Measurements from ENCODE around the gene ARHGAP15.

The ARHGAP15 gene

DNA sequence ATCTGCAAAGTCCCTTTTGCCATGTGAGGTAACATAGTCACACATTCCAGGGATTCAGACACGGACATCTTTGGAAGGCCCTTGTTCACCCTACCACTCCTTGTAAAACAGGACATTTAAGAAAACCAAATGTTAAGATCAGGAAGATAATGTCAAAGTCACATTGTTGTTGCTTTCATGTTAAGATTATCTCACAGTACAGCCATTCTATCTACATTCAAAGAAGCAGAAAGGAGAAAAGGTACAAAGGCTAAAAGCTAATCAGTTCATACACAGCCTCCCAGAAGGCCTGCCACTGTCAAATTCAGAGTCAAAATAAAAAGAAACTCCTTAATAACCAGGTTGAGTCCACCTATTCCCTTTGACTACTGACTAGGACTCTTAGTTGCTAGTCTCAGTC lies 573.7 kb downstream of the ARHGAP15 start:
- no peak for DNase-seq

DNA sequence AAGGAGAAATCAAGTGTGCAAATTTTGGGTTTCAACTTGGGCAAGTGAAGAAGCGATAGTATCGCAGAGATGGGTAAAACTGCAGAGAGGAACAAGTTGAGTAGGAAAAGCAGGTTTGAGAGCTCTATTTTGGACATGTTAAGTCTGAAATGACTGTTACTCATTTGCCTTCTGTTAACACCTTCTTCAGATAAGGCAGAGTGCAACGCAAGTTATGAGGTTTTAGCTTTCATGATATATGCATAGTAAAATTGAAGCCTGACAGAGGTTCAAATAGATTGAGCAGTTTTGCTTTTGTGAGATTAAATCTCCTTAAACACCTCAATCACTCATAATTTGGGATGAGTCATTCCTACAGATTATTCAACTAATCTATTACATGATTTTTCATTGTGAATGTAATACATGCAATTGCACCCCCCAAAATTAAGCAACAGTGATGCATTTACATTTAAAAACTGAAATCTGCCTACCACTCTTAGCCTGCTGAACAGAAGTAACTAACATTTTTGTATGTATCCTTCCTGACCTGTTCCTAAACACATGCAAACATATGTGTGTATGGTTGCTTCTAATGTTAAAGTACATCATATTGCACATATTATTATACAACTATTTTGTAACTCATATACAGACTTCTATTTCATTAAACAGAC lies 575.4 kb downstream of the ARHGAP15 start:
- DNase-seq: no peak

DNA sequence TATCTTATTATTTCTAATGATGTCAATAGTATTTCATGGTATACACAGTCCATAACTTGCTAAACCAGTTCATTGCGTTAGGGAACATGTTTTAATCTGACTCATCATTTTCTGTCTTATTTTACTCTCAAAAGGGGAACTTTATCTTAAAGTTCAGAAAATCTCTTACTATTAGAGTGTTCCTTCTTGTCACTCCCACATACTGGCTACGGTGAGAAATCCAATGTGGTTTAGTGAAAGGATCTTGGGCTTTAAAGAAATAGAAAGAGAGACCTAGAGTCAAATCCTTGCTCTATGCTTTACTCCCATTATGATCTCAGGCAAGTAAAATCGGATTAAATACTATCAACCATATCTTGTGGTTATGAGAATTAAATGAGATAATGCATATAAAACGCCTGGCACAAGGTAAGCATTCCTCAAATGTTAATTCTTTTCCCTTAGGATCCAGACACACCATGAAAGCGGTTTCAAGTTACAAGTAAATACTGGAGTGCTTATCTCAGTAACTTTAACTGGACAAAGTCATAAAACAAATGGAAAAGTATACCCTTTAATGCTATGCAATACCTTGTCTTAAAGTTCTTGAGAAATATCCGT lies 576.0 kb downstream of the ARHGAP15 start:
- no peak for DNase-seq

DNA sequence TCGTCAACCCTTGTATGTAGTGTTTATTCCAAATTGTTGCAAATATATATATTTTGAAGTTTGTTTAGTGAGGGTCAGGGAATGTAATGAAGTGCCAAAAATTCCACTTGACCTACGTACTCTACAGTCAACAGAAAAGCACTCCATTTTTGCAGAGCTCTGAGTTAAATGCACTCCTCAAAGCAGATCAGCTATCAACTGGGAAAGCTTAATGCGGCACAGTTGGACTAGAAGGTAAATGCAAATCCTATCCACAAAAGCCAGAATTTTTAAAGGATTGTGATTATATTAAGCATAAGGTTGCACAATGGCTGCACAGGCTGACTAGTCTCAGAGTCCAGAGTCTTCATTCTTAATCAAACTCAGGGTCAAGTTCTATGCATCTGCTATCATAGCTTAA lies 577.1 kb downstream of the ARHGAP15 start:
- no peak for DNase-seq

DNA sequence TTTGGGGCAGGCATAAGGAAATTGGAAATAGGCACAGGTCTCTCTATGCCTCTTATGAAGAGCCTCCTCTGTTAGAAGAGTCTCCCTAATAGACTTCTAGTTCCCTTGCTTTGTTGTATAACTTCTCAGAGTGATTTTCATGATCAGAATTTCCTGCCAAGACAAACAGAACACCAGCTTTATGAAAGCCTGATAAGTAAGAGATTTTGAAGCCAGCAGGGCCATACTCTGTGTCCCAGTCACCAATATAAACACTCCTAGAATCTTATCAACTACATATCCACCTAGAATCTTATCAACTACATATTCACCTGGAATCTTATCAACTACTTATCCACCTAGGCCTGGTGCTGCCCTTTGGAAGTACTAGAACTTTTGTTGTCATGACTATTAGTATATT lies 579.5 kb downstream of the ARHGAP15 start:
- no peak for DNase-seq

DNA sequence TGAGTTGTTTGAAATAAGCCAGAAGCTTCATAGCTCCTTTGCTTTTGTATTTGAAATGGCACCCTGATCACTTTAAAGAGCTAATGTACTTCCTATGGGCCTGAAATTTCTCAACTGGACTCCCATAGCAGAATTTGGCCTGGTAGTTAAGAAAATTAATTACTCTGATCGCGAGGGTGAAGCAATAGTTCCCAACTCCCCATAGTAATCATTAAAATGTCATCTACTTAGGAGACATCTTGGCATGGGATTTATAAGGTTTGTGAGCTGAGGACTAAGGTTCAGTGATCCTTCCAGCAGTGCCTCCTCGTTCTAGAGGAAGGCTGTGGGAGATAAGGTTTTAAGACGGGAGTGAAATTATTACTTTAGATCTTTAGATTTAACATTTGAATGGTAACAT lies 581.0 kb downstream of the ARHGAP15 start:
- no peak for DNase-seq

DNA sequence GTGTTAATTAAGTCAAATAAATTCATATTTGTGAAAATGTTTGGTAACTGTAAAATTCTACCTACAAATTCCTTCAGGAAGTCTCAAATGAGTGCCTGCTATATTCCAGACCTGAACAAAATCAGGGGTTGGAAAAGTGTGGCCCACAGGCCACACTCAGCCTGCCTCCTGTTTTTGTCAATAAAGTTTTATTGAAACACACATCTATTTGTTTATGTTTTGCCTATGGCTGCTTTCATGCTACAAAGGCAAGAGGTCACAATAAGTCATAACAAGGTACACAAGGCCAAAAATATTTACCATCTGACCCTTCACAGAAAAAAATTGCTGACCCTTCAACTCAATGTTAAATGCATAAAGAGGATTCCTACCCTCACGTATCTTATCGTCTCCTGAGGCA lies 581.7 kb downstream of the ARHGAP15 start:
- no peak for DNase-seq

DNA sequence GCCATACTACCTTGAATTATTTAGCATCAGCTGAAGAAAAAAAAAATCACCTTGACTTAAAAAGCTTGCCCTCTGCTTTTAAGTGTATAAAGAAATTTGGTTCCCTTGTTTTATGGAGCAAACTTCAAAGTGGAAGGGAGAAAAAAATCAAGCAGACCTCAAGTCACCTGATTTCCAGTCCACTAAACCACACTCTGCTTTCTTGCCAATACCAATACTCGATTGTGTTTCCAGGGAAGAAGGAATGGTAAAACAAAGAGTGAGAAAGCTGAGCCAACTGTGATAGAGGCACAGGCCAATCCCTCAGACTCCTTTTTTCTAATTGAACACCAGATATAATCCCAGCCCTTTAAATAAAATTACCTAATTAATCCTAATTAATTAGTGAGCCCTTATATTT lies 587.3 kb downstream of the ARHGAP15 start:
- DNase-seq: no peak

DNA sequence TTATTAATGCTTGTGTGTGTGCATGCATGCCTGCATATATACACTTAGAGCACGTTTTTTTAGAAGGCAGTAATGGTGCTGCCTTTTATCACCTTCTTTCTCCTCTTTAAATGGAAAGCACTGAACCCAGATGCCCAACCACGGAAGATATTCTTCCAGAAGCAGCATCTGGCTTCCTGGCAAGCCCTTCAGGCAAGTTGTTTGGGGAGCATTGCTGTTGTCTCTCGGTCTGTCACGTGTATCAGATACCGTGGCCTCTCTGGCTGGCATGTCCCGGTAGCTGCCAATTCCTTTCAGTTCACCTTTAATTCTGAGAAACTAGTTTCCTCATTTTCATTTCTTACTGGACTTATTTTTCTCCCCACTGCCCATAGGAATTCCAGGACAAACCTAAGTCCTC lies 587.8 kb downstream of the ARHGAP15 start:
- DNase-seq: no peak

DNA sequence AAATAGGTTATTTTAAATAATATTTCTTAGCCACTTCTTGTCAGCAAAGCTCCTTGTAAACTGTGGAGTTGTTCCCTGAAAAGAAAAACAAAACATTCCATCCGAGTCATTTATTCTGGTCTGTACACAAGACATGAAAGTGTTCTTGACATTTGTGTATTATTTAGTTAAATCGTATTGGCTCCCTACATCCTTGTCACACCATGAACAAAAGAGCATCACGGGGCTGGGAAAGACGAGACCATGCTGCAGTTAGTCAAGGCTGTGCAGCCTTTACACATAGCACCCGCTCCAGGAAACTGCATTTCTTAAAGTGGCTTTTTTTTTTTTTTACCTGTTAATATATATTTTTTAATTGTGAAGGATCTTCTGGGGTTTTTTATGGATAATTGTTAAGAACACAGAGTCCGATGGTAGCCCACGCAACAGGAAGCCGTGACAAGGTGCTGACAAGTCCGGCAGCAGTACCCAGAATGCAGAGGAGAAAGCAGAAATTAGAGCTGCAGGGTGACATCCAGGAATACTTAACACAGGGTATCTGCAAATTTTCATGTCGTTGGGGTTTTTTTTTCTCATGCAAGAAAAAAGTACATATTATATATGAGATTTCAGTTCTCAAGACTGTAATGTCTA lies 588.4 kb downstream of the ARHGAP15 start:
- DNase-seq: no peak

DNA sequence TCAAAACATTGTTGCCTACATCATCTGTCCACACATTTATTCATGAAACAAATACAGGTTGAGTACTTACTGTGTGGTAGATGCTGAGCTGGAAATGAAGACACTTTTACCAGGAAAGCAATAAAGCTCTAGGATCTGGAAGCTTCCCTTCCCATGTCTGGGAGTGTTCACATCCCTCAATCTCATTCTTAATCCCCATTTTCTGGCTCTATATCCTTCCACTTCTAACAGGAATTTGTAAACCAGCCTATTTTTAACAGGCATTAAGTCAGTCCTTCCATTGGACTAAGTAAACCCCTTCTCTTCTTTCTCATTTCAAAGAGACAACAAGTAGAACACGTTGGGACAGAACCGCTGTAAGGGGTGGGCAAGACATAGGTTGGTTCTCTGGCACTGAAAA lies 589.5 kb downstream of the ARHGAP15 start:
- no peak for DNase-seq

DNA sequence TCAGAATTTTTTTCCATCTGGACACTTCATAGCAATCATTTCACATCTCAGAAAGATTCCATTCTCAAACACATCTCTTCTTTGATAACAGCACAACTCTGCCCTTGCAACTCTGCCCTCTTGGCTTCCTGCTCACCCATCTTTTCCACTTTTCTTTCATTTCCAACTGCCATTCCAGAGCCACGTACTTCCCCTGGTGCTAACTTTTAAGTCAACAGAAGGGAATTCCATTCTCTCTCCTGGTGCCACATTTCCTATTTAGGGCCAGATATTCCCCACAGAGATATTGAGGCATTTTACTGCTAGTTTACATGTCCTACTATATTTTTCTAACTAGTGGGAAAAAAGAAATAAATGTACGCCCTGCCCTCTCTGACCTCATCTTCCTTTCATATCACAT lies 590.2 kb downstream of the ARHGAP15 start:
- no peak for DNase-seq

DNA sequence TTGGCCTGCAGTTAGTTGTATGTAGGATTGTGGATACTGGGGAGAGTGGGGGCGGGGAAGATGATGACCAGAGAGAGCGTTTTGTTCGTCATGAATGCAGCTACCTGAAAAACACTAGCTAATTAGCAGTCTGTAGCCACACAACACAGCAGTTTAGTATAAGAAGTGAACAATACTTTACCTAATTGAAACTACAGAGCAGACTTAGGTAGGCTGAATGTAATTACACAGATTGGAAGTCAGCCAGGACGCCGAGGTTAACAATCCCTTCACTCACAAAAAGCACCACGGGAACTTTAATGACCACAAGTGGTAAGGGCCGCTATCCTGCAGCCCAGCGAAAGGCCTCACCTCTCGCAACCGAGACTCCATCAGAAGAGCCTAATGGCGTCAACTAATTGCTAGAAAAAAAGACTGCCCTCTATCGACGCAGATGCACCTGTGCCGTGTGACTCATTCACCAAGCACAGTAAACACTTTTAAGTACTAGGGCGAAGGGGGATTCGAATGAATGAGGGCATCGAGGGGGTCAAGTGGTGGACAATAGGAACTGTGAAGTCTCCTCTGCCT lies 591.0 kb downstream of the ARHGAP15 start:
- no peak for DNase-seq

DNA sequence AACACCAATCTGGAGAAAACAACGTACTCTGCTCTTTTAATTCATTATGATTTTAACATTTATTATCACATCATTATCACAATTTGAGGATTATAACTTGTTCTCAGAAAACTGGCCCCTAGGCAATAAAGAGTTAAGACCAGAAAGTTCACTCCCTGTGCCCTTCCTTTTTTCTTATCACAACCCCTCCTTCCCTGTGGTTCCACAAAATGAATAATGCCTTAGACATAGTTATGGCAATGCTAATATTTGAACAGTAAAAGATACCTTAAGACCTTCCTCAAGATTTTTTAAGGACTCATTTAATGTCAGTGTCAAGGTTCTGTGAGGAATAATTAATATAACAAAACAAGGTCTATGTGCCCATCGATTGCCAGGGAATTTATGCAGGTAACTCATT lies 596.2 kb downstream of the ARHGAP15 start:
- DNase-seq: no peak

DNA sequence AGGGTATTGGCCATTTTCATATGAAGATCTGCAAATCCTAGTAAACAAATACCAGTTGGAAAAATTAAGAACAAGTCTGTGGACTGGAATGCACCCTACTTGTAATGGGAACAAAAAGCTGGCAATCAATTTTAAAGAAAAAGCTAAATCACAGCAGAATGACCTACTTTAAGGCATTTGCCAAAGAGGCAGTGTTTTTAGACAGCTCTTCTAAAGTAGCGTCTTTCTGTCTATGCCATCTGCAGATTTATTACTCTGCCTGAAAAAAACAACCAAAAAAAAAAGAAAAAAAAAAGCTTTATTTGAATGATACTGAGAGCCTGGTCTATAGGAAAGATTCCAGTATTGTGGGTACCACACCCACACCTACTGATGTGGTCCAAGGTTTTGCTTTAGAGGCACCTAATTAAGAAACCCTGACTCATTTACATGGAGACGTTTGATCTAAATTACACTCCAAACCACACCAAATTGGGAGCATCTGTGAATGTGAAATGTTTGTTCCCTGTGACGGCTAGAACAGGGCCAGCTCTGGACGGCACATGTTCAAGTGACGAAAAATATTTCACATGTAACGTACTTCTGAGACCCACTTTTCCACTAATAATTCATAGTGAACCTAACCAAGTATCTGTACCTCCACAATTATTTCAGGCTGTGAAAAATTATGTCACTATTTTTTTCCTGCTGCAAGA lies 597.1 kb downstream of the ARHGAP15 start:
- no peak for DNase-seq

DNA sequence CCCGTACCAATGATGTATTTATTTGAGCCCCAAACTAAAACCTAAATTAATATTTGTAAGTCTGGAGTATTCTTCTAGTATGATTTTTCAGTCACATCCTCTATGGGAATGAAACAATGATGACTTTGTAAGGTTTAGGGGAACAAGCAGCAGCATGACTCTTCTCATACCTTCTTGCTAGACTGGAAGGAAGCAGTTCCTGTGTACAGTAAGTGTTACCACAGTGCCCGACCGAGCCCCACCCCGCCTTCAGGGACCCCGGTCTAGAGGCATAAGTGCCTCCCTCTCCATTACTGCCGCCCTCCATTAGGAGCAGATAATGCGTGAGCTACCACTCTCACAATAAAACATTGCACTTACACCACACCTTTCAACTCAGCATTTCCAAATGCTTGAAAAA lies 599.3 kb downstream of the ARHGAP15 start:
- no peak for DNase-seq

DNA sequence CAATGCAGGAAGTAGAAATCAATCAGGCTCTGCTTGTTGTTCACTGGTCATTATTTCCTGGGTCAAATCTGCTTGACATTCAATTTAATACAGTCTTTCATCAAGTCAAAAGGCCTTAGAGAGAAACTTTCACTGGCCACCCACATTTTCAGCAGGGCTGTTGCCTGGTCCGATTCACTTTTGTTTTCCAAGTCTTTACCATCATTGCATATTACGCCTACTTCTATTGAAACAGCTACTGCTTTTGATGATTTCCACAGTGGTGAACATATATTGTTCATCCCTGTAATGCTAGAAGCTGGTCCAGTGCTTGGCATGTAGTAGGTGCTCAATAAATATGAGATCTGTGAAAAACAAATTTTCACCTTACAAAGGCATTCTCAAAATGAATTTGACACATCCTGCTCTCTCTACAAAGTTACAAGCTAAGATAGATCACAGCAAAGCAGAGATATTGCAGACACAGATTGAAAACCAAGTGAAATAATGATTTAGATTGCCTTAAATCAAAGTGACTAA lies 600.1 kb downstream of the ARHGAP15 start:
- no peak for DNase-seq

DNA sequence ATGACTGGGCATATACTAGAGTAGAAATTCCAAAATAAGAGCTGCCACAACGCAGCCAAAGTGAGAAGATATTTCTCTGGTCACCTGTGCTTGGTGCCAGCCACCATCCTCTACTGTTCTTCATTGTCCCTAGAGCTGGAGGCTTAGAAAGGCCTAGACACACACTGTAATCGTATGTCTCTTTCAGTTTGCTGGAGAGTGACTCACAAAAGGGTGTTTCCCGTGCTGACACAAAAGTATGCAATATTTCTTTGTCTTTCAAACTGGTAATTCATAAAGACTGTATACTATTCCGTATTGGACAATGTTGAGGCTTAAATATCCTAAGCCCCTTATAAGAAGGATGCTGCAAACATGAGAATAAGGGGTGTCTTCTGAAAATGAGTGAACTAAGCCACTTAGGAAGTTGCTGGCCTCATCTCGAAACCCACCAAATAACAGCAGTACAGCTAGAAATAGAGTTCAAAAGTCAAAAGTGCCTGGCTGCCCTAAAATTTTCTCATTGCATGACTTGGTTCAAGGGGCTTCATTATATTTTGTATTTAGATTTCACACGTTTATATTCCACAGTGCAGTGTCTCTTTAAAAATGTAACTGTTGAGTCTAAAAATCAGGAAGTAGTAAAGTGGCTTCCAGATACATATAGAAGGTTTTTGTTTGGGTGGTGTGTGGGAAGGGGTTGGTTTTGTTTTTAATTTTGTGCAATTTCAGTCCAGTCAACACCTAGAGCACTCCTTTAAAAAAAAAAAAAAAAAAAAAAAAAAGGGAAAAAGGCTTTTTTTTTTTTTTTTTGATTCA lies 601.1 kb downstream of the ARHGAP15 start:
- no peak for DNase-seq

DNA sequence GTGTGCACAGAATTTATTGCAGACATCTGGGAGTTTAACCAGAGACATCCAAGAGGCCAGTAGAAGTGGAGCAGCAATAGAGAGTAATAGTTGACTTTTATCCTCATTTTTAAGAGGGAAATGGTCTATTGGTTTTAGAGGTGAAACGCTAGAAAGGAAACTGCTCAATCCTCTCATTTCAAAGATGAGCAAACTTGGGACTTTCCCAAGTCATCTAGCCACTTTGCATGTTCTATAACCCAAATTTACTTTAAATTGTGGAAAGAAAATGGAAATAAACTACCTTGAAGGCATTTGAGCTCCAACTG lies 601.7 kb downstream of the ARHGAP15 start:
- DNase-seq: no peak

DNA sequence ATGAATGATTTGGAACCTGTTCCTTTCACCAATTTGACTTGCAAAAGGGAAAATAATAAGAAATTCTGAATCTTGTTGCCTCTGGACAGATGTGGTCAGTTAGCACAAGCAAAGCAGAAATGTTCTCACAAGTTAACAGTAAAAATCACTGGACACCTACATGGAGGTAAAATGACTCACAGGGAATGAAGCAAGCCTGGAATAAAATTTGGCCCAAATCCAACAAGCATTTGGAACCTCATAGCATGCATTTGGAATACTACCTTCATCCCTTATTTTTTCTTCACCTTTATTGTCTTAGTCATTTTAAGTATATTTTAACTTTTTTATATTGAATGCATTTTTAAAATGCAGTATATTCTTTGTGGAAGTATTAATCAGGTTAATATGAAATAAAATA lies 602.9 kb downstream of the ARHGAP15 start:
- no peak for DNase-seq

DNA sequence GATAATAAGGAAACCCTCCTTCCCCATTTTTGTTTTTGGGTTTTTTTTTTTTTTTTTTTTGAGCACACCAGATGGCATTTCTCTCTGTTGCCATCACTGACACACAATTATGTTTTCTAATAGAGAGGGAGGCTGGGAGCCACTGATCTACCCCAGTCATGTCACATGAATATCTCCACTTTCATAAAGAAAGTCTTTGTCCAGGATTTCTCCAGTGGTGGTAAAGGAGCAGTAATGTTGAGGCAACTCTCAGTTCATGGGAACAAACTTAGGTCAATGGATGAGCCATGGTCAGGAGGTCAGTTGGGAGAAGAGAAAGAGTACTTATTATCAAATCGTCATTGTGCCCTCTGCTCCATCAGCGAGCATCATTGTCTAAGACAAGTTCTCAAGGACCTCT lies 603.7 kb downstream of the ARHGAP15 start:
- no peak for DNase-seq

DNA sequence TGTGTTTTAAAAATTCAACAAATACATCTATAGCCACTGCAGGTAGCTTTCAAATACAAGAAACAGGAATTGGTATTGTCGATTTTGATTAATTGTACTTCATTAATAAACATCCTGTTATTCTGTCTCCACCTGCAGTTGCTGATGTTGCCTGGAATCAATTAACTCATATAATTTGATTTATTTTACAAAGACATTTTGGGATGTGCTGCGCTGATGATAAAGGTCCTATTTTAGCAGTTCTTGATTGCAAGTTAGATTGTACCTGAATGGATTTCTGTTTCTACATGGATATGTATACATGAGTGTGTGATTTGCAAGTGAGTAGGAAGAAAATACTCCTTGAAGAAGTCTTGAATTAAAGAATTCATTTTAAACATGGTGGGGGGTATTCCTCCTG lies 605.3 kb downstream of the ARHGAP15 start:
- no peak for DNase-seq

DNA sequence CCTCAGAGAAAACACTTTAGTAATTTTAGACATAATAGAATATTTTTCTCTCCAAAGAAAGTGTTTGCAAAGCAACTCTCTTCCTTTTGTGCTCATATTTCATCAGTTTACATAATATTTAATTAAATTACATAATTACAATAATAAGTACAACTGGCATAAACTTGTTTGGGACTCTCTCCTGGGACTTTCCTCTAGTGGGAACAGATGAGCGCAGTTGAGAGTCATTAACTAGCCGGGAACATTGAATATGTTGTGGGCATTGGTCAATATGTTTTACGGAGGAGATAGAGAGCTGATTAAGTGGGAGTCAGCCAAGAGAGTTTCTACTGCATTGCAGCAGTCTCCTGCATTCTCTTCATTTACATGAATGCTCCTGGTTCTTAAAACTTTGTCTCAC lies 607.7 kb downstream of the ARHGAP15 start:
- no peak for DNase-seq

Data from retina (tissue), 1 donor.